Epithelial cell of proximal tubule (primary cell): Measurements from ENCODE around the gene NRXN3. TPM values are rescaled to one million over a fixed set of nuclear protein-coding genes. Genes with fewer than 3 reads are reported as not detected.

Experiments used
- DNase-seq: peaks from one replicate; pipeline ENCODE4 v3.0.0-alpha.2; 2011; ENCODE audit warnings: low read depth
- H3K4me3 ChIP-seq: 2 replicates; pipeline ENCODE4 v1.5.1; 2011; ENCODE audit warnings: low read depth, mild to moderate bottlenecking, low read length
- CTCF ChIP-seq: conservative IDR thresholded peaks from 2 replicates; pipeline ENCODE4 v1.5.1; 2012; ENCODE audit warnings: low read depth, mild to moderate bottlenecking, low read length
- total RNA-seq: library from RNA; depleted of rRNA; stranded (reverse); fragments of >200 nt; gene quantifications from 2 replicates; pipeline ENCODE4 v1.2.3, GENCODE V29; 2015

The NRXN3 gene
- total RNA-seq, 1 donor from 2014 or later: 1.2 TPM

- DNase-seq: no peak
- H3K4me3 ChIP-seq: no peak overlapping the region
- no peak for TF ChIP-seq CTCF
Measured at GRCh38 chr14:79448960-79449359, 1278.8 kb downstream of the NRXN3 start.

GRCh38 chr14:79451601-79452000 lies 1281.4 kb downstream of the NRXN3 start:
- DNase-seq: no peak
- no peak overlapping the region for H3K4me3 ChIP-seq
- no peak for TF ChIP-seq CTCF

GRCh38 chr14:79453276-79453675 lies 1283.1 kb downstream of the NRXN3 start:
- no peak for TF ChIP-seq CTCF
- H3K4me3 ChIP-seq: no peak overlapping the region
- DNase-seq: no peak

- no peak for TF ChIP-seq CTCF
- no peak for DNase-seq
- no peak overlapping the region for H3K4me3 ChIP-seq
Measured at GRCh38 chr14:79464468-79464867, 1294.3 kb downstream of the NRXN3 start.

- no peak overlapping the region for H3K4me3 ChIP-seq
- no peak for TF ChIP-seq CTCF
- no peak for DNase-seq
Measured at GRCh38 chr14:79465651-79466050, 1295.5 kb downstream of the NRXN3 start.

- TF ChIP-seq CTCF: no peak
- DNase-seq: no peak
- no peak overlapping the region for H3K4me3 ChIP-seq
Measured at GRCh38 chr14:79466938-79467527, 1296.9 kb downstream of the NRXN3 start.

GRCh38 chr14:79467835-79468234 lies 1297.7 kb downstream of the NRXN3 start:
- DNase-seq: no peak
- no peak overlapping the region for H3K4me3 ChIP-seq
- TF ChIP-seq CTCF: no peak
